BLaER1 treated with 17β-estradiol and CSF1 and Interleukin-3, amounts not matched to agents 10 nM and 100 nM (cell line): ENCODE data around the gene CST7.
"Not testable (repeated sequence)": the region's sequence is repeated elsewhere in the genome, so short reads cannot be mapped to it uniquely, and the experiment has no call there.

Source experiments
- H3K27ac ChIP-seq, 11 experiments: shearing (Covaris generic); formaldehyde crosslinking; 2 replicates each; pipeline ENCODE4 v1.8.1; 2022
- H3K27me3 ChIP-seq, 11 experiments: shearing (Covaris generic); formaldehyde crosslinking; 2 replicates each; pipeline ENCODE4 v1.8.1; 2022
- H3K36me3 ChIP-seq, 11 experiments: shearing (Covaris generic); formaldehyde crosslinking; 2 replicates each; pipeline ENCODE4 v1.8.1; 2022
- H3K4me1 ChIP-seq, 10 experiments: shearing (Covaris generic); formaldehyde crosslinking; 2 replicates each; pipeline ENCODE4 v1.8.1; 2022
- H3K4me2 ChIP-seq, 11 experiments: shearing (Covaris generic); formaldehyde crosslinking; 2 replicates each; pipeline ENCODE4 v1.8.1; 2022
- H3K4me3 ChIP-seq, 10 experiments: shearing (Covaris generic); formaldehyde crosslinking; 2 replicates each; pipeline ENCODE4 v1.8.1; 2022
- H3K9ac ChIP-seq, 11 experiments: shearing (Covaris generic); formaldehyde crosslinking; 2 replicates each; pipeline ENCODE4 v1.8.1; 2022
- H3K9me3 ChIP-seq, 11 experiments: shearing (Covaris generic); formaldehyde crosslinking; replicated peaks in 1 of 11; 2 replicates each; pipeline ENCODE4 v1.8.1; 2022
- H4K20me1 ChIP-seq, 11 experiments: shearing (Covaris generic); formaldehyde crosslinking; 2 replicates each; pipeline ENCODE4 v1.8.1; 2022
- Cebpa-rat ChIP-seq, 11 experiments: shearing (Covaris generic); IDR thresholded peaks; 2 replicates each; pipeline ENCODE4 v1.8.1; 2022

CST7 gene

DNA sequence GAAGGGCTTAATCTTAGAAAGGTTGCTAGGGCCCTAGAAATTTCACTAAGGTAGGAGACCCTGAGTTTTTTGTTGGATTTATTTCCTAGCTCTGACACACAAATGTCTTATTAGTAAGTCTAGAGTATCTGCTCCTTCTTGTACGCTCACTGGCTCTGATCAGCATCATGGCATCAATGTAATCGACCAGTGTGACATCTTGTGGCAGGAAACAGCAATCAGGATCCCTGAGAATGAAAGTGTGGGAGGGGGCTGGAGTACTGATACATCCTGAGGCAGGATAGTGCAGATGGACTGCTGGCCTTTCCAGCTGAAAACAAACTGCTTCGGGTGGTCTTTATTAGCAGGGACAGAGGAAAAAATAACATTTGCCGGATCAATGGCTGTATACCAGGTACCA lies 10.0 kb upstream of the CST7 start:
- H3K9ac ChIP-seq: no peak overlapping the region
- peaks cover 0 to 8% (median 0%) of the 10 kb centered on the region in 11 experiments; a peak in 1 of 22 replicates for H3K36me3 ChIP-seq
- H3K4me1 ChIP-seq: peaks cover 10 to 31% (median 18%) of the 10 kb centered on the region in 10 experiments; a peak in 18 of 20 replicates
- no peak overlapping the region for H3K4me2 ChIP-seq
- H3K9me3 ChIP-seq: peaks cover 49 to 77% (median 67%) of the 10 kb centered on the region in 11 experiments
- H3K27ac ChIP-seq: no peak overlapping the region
- H3K4me3 ChIP-seq: no peak overlapping the region
- no peak for TF ChIP-seq Cebpa-rat (IDR thresholded peaks at IDR 0.05)
- no peaks in the 10 kb centered on the region for H3K27me3 ChIP-seq
- H4K20me1 ChIP-seq: no peaks in the 10 kb centered on the region

DNA sequence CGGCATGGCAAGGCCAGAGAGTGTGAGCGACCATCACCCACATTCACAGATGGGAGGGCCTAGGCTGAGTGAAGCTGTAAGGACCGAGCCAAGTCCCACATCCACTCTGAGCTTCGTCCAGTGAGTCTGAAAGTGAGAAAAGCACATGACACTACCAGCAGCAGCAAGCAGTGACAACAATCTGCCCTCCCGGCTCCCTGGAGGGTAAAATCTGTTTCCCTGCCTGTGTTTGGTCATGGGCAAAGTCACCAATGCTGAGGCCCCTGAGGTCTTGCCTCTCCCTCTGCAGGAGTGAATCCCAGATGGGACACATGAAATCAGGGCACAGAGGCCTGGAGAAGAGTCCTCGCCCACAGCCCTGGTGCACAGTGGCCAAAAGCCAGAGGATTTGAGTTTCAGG lies 6.4 kb upstream of the CST7 start:
- no peaks in the 10 kb centered on the region for H4K20me1 ChIP-seq
- no peak for TF ChIP-seq Cebpa-rat (IDR thresholded peaks at IDR 0.05)
- peak overlapping the region in 7 of 11 experiments; percentile 2 to 49 (median 16); a peak in 11 of 22 replicates for H3K4me2 ChIP-seq
- peaks cover 0 to 20% (median 10%) of the 10 kb centered on the region in 10 experiments; a peak in 10 of 20 replicates for H3K4me1 ChIP-seq
- peaks cover 0 to 8% (median 0%) of the 10 kb centered on the region in 11 experiments; a peak in 1 of 22 replicates for H3K36me3 ChIP-seq
- H3K4me3 ChIP-seq: no peak overlapping the region
- peak overlapping the region in 3 of 11 experiments; percentile 1 to 15 (median 3); a peak in 1 of 22 replicates for H3K27ac ChIP-seq
- H3K9me3 ChIP-seq: peaks cover 67 to 87% (median 80%) of the 10 kb centered on the region in 11 experiments
- no peak overlapping the region for H3K9ac ChIP-seq
- no peaks in the 10 kb centered on the region for H3K27me3 ChIP-seq

DNA sequence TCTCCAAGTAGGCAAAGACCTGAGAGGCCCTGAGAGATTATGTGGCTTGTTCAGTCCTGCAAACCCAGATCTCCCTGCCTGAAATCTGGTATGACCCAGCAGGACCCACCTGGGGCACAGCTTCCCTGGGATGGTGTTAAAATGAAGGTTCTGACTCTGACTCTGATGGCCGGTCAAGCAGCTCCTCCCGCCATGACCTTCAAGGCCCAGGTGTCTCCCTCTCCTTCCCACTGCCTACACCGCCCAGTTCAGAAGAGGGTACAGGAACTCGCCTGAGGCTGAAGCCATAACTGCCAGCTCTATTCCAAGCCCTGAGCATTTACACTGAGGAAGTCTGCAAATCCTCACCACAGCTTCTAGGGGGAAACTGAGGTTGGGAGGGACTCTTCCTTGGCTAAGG lies 5.9 kb upstream of the CST7 start:
- Histone ChIP-seq H3K4me3 (no peak overlapping the region), H3K27me3 (no peaks in the 10 kb centered on the region), H3K9ac (no peak overlapping the region), H3K4me1 (peaks cover 0 to 20% (median 10%) of the 10 kb centered on the region in 10 experiments; a peak in 10 of 20 replicates), H3K36me3 (peaks cover 0 to 8% (median 0%) of the 10 kb centered on the region in 11 experiments; a peak in 1 of 22 replicates), H3K9me3 (peaks cover 72 to 92% (median 83%) of the 10 kb centered on the region in 11 experiments), H3K4me2 (peak overlapping the region in 7 of 11 experiments; percentile 2 to 49 (median 16); a peak in 10 of 22 replicates), H4K20me1 (no peaks in the 10 kb centered on the region), H3K27ac (peak overlapping the region in 2 of 11 experiments; percentile 1 to 15; a peak in 1 of 22 replicates)
- TF ChIP-seq Cebpa-rat (IDR thresholded peaks at IDR 0.05): no peak

- H3K9me3 ChIP-seq: peaks cover 72 to 93% (median 86%) of the 10 kb centered on the region in 11 experiments
- TF ChIP-seq Cebpa-rat (IDR thresholded peaks at IDR 0.05): no peak
Observed at GRCh38 chr20:24943731-24944130, 5.3 kb upstream of the CST7 start.

DNA sequence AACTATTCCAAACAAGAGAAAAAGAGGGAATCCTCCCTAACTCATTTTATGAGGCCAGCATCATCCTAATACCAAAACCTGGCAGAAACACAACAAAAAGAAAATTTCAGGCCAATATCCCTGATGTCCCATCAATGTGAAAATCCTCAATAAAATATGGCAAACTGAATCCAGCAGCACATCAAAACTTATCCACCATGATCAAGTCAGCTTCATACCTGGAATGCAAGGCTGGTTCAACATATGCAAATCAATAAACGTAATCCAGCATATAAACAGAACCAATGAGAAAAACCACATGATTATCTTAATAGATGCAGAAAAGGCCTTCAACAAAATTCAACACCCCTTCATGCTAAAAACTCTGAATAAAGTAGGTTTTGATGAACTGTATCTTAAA lies 2.7 kb upstream of the CST7 start:
- not testable (repeated sequence) for H3K4me3 ChIP-seq, H4K20me1 ChIP-seq, H3K4me2 ChIP-seq, H3K27ac ChIP-seq, H3K36me3 ChIP-seq, H3K9ac ChIP-seq, H3K27me3 ChIP-seq
- peaks cover 49 to 67% (median 63%) of the 10 kb centered on the region in 11 experiments for H3K9me3 ChIP-seq
- peaks cover 28 to 42% (median 38%) of the 10 kb centered on the region in 10 experiments for H3K4me1 ChIP-seq

More at GRCh38 chr20:24943731-24944130, 5.3 kb upstream of the CST7 start:
- peaks cover 0 to 8% (median 0%) of the 10 kb centered on the region in 11 experiments; a peak in 1 of 22 replicates for H3K36me3 ChIP-seq
- peak overlapping the region in 7 of 11 experiments; percentile 2 to 49 (median 16); a peak in 5 of 22 replicates for H3K4me2 ChIP-seq
- H3K4me1 ChIP-seq: peaks cover 2 to 23% (median 13%) of the 10 kb centered on the region in 10 experiments; a peak in 17 of 20 replicates
- no peak overlapping the region for H3K27ac ChIP-seq
- H3K9ac ChIP-seq: no peak overlapping the region
- no peaks in the 10 kb centered on the region for H3K27me3 ChIP-seq
- H3K4me3 ChIP-seq: no peak overlapping the region
- no peaks in the 10 kb centered on the region for H4K20me1 ChIP-seq

GRCh38 chr20:24948396-24948938 lies 602 bp upstream of the CST7 start:
- not testable (repeated sequence) for H3K27me3 ChIP-seq, H4K20me1 ChIP-seq
- H3K4me2 ChIP-seq: peak overlapping the region; percentile 97 to 100 (median 99); a peak in 19 of 22 replicates
- peaks cover 0 to 11% (median 0%) of the 10 kb centered on the region in 11 experiments; a peak in 1 of 22 replicates for H3K36me3 ChIP-seq
- H3K27ac ChIP-seq: peak overlapping the region in 8 of 11 experiments; percentile 83 to 97 (median 91); a peak in 16 of 22 replicates
- peak overlapping the region in 6 of 10 experiments; percentile 54 to 76 (median 70); a peak in 7 of 20 replicates for H3K4me3 ChIP-seq
- peaks cover 46 to 52% (median 50%) of the 10 kb centered on the region in 10 experiments for H3K4me1 ChIP-seq
- peak overlapping the region in 7 of 11 experiments; percentile 11 to 92 (median 86); a peak in 8 of 22 replicates for H3K9ac ChIP-seq
- peaks cover 35 to 50% (median 45%) of the 10 kb centered on the region in 11 experiments for H3K9me3 ChIP-seq

DNA sequence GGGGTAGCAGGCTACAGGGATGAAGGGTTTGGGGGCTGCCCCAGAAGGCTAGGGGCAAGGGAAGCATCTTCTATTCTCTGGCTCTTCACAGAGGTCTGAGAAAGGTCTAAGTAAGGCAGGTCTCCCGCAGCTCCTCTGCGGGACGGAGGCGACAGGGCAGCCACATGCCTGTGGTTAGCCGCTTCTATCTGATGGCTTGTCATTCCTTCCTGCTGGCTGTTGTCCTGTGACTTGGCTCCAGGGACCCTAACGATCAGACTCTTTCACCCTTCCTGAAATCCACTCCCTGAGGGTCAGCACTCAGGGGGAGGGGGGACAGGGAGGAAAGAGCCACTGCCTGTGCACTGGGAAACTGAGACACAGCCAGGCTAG lies 673 bp downstream of the CST7 start:
- no peak for TF ChIP-seq Cebpa-rat (IDR thresholded peaks at IDR 0.05)
- peak overlapping the region; percentile 51 to 76 (median 67) for H3K4me3 ChIP-seq
- peaks cover 57 to 64% (median 63%) of the 10 kb centered on the region in 10 experiments for H3K4me1 ChIP-seq
- no peaks in the 10 kb centered on the region for H3K27me3 ChIP-seq
- H3K36me3 ChIP-seq: peaks cover 0 to 18% (median 0%) of the 10 kb centered on the region in 11 experiments; a peak in 3 of 22 replicates
- H3K9me3 ChIP-seq: peaks cover 32 to 38% (median 35%) of the 10 kb centered on the region in 11 experiments
- H3K9ac ChIP-seq: peak overlapping the region; percentile 66 to 92 (median 80)
- no peaks in the 10 kb centered on the region for H4K20me1 ChIP-seq
- peak overlapping the region; percentile 60 to 97 (median 87); a peak in 21 of 22 replicates for H3K27ac ChIP-seq
- H3K4me2 ChIP-seq: peak overlapping the region; percentile 97 to 100 (median 99)

- peak overlapping the region; percentile 97 to 100 (median 99) for H3K4me2 ChIP-seq
- H3K27ac ChIP-seq: peak overlapping the region; percentile 60 to 97 (median 87); a peak in 20 of 22 replicates
- peaks cover 0 to 18% (median 0%) of the 10 kb centered on the region in 11 experiments; a peak in 3 of 22 replicates for H3K36me3 ChIP-seq
- H3K9me3 ChIP-seq: peaks cover 26 to 33% (median 30%) of the 10 kb centered on the region in 11 experiments
- no peaks in the 10 kb centered on the region for H3K27me3 ChIP-seq
- peaks cover 63 to 69% (median 68%) of the 10 kb centered on the region in 10 experiments for H3K4me1 ChIP-seq
- H3K4me3 ChIP-seq: peak overlapping the region; percentile 51 to 76 (median 67)
- no peaks in the 10 kb centered on the region for H4K20me1 ChIP-seq
- no peak for TF ChIP-seq Cebpa-rat (IDR thresholded peaks at IDR 0.05)
- H3K9ac ChIP-seq: peak overlapping the region; percentile 66 to 92 (median 80)
Observed at GRCh38 chr20:24950128-24950835, 1.2 kb downstream of the CST7 start.
